NCI-H2227 treated with DMSO at 0.1 percent for 48 hours (cell line): Measurements from ENCODE around the gene MEN1.
"Not testable (repeated sequence)": the region's sequence is repeated elsewhere in the genome, so short reads cannot be mapped to it uniquely, and the experiment has no call there.

Source experiments
- DNase-seq: peaks from one replicate; lab custom pipeline; 2025; lab: John Stamatoyannopoulos, UW

MEN1 gene

GRCh38 chr11:64845776-64846129 is 35.4 kb upstream of the MEN1 start:
- not testable (repeated sequence) for DNase-seq

- DNase-seq = no peak
These were observed 34.9 kb upstream of the MEN1 start for GRCh38 chr11:64845129-64845775.

- DNase-seq = peak; percentile 28
These were observed 34.2 kb upstream of the MEN1 start, which contains the start of gene CDC42BPG for GRCh38 chr11:64844330-64845128. CDC42BPG (minus strand) TSS chr11:64844653; CDS start chr11:64844569, 84 bp downstream.

- DNase-seq = no peak
These were observed 33.5 kb upstream of the MEN1 start for GRCh38 chr11:64843686-64844329.

- DNase-seq = no peak
These were observed 32.7 kb upstream of the MEN1 start for GRCh38 chr11:64842851-64843685.

GRCh38 chr11:64842366-64842759 is 32.0 kb upstream of the MEN1 start:
- DNase-seq = no peak

- no peak for DNase-seq
These were observed 31.4 kb upstream of the MEN1 start for GRCh38 chr11:64841592-64842365.

- DNase-seq = no peak
These were observed 29.8 kb upstream of the MEN1 start for GRCh38 chr11:64839887-64840782.

- no peak for DNase-seq
These were observed 29.0 kb upstream of the MEN1 start for GRCh38 chr11:64839335-64839734.

- no peak for DNase-seq
These were observed 28.4 kb upstream of the MEN1 start for GRCh38 chr11:64838600-64839334.

- DNase-seq = no peak
These were observed 27.6 kb upstream of the MEN1 start for GRCh38 chr11:64837887-64838351.

GRCh38 chr11:64836448-64837072 is 26.2 kb upstream of the MEN1 start:
- DNase-seq = no peak

GRCh38 chr11:64835616-64836447 is 25.5 kb upstream of the MEN1 start:
- DNase-seq = no peak

GRCh38 chr11:64834723-64835615 is 24.6 kb upstream of the MEN1 start:
- DNase-seq = no peak

GRCh38 chr11:64834031-64834722 is 23.8 kb upstream of the MEN1 start:
- no peak for DNase-seq

- no peak for DNase-seq
These were observed 23.2 kb upstream of the MEN1 start for GRCh38 chr11:64833509-64833908.

GRCh38 chr11:64833198-64833502 is 22.8 kb upstream of the MEN1 start:
- no peak for DNase-seq
